Breast epithelium (tissue), 4 donors: ENCODE measurements around the gene POLG. TPM values are rescaled to one million over a fixed set of nuclear protein-coding genes. Genes with fewer than 3 reads are reported as not detected.

Experiments
- DNase-seq, 2 donors: peaks; one replicate each; pipeline ENCODE4 v3.0.0-alpha.2; 2019; ENCODE audit warnings: low spot score in 2 of 2
- H3K27ac ChIP-seq, 2 donors: fragments of 200-600 bp; sonication (generic) in 1 of 2; one replicate each; pipeline ENCODE4 v1.5.1; 2016 to 2019; ENCODE audit warnings: mild to moderate bottlenecking in 1 of 2
- H3K27me3 ChIP-seq, 2 donors: fragments of 200-600 bp; sonication (generic) in 1 of 2; one replicate each; pipeline versions ENCODE4 v1.5.1 to v1.6.0; 2017 to 2019; ENCODE audit warnings: control low read depth in 1 of 2, mild to moderate bottlenecking in 1 of 2
- H3K36me3 ChIP-seq: fragments of 200-600 bp; one replicate; pipeline ENCODE4 v1.5.1; 2019
- H3K4me1 ChIP-seq, 2 donors: fragments of 200-600 bp; sonication (generic); one replicate each; pipeline ENCODE4 v1.5.1; 2016 to 2019; ENCODE audit warnings: control low read depth in 1 of 2
- H3K4me3 ChIP-seq, 3 donors: fragments of 200-600 bp; sonication (generic); 1 replicate in 2 of 3; 2 replicates in 1 of 3; pipeline ENCODE4 v1.5.1; 2016 to 2019; ENCODE audit warnings: mild to moderate bottlenecking in 3 of 3, moderate library complexity in 2 of 3
- H3K9me3 ChIP-seq, 2 donors: fragments of 200-600 bp; sonication (generic) in 1 of 2; one replicate each; pipeline ENCODE4 v1.5.1; 2016 to 2019; ENCODE audit warnings: control low read depth in 1 of 2
- POLR2A ChIP-seq: fragments of 450-650 bp; IDR thresholded peaks from one replicate; pipeline ENCODE4 v1.6.1; 2016; ENCODE audit warnings: antibody characterized with exemption, mild to moderate bottlenecking, moderate library complexity
- POLR2AphosphoS5 ChIP-seq, 3 donors: sonication (generic); formaldehyde crosslinking; IDR thresholded peaks; one replicate each; pipeline ENCODE4 v1.6.1; 2017; ENCODE audit warnings: antibody characterized with exemption in 3 of 3
- intact Hi-C: fragments of 100-400 bp; cut with DNase I; formaldehyde crosslinking; loops from one replicate; pipeline ENCODE4 v1.15.1; 2023; ENCODE audit warnings: low total_unique reads
- total RNA-seq, 3 donors: library from RNA; depleted of rRNA; stranded (reverse); fragments of >200 nt; gene quantifications; one replicate each; pipeline ENCODE4 v1.1.0, GENCODE V29; 2016
- TF ChIP-seq, protein P1 (sequence below), 3 donors: fragments of 450-650 bp; IDR thresholded peaks; one replicate each; pipeline ENCODE4 v1.5.1; 2016 to 2017; ENCODE audit warnings: antibody characterized with exemption in 3 of 3, mild to moderate bottlenecking in 3 of 3, moderate library complexity in 3 of 3

POLG gene
- total RNA-seq, 3 donors from 2014 or later = 50.6 to 59.6 (median 53.3) TPM

DNA sequence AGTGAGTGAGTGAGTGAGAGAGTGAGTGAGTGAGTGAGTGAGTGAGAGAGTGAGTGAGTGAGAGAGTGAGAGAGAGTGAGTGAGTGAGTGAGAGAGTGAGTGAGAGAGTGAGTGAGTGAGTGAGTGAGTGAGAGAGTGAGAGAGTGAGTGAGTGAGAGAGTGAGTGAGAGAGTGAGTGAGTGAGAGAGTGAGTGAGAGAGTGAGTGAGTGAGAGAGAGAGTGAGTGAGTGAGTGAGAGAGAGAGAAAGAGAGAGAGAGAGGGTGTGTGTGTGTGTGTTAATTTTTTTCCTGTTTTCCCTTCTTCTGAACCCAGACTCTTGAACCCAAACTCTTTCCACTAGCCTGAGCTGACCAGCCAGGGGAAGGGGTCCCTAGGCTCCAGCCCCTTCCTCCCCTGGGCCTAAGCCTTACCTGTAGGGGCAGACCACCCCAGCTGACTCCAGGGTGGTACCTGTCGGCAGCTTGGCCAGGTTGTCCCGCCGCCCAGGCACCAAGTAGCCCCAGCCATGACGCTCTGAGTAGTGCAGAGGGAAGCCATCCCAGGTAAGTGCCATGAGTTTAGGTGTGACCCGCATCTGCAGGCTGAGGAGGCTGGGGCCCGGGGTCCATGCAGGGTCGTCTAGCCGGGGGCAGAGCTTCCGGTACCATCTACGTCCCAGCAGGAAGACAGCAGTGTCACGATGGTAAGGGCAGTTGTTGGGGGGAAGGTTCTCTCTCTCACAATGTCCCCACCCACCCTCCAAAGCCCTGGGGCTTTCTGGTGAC lies 9.4 kb downstream of the POLG start:
- Histone ChIP-seq H3K4me1 (no peaks in the 10 kb centered on the region), H3K36me3 (peaks cover 10% of the 10 kb centered on the region), H3K27me3 (no peaks in the 10 kb centered on the region), H3K27ac (no peak overlapping the region), H3K4me3 (no peak overlapping the region), H3K9me3 (no peaks in the 10 kb centered on the region)
- no peak for DNase-seq
- intact Hi-C loops = no loop called here
- TF ChIP-seq POLR2AphosphoS5 (IDR thresholded peaks at IDR 0.05) = no peak

DNA sequence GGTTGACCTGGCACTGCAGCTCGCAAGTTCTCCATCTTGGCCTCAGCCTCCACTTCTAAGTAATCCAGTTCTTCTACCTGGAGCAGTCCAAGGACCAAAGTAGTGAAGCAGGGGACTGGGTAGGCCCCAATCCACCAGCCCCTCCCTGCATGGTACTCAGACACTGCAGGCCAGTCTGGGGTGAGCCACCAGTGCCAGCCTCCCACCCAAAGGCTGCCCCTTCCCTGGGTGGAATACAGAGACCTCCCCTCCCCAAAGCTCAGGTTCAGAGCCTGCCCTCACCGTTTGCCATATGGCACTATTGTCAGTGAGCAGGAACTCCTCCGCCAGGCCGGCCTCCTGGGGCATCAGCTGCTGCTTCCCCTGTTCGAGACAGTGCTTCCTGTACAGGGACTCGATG lies 10.8 kb downstream of the POLG start:
- TF ChIP-seq POLR2A (no peak), POLR2AphosphoS5 (IDR thresholded peaks at IDR 0.05) (no peak)
- TF ChIP-seq, protein P1, sequence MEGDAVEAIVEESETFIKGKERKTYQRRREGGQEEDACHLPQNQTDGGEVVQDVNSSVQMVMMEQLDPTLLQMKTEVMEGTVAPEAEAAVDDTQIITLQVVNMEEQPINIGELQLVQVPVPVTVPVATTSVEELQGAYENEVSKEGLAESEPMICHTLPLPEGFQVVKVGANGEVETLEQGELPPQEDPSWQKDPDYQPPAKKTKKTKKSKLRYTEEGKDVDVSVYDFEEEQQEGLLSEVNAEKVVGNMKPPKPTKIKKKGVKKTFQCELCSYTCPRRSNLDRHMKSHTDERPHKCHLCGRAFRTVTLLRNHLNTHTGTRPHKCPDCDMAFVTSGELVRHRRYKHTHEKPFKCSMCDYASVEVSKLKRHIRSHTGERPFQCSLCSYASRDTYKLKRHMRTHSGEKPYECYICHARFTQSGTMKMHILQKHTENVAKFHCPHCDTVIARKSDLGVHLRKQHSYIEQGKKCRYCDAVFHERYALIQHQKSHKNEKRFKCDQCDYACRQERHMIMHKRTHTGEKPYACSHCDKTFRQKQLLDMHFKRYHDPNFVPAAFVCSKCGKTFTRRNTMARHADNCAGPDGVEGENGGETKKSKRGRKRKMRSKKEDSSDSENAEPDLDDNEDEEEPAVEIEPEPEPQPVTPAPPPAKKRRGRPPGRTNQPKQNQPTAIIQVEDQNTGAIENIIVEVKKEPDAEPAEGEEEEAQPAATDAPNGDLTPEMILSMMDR (IDR thresholded peaks at IDR 0.05) = no peak
- no peak for DNase-seq
- H3K27ac ChIP-seq = no peak overlapping the region
- H3K4me1 ChIP-seq = no peaks in the 10 kb centered on the region
- H3K36me3 ChIP-seq = peaks cover 9% of the 10 kb centered on the region
- no peak overlapping the region for H3K4me3 ChIP-seq
- intact Hi-C loops = no loop called here
- no peaks in the 10 kb centered on the region for H3K9me3 ChIP-seq
- H3K27me3 ChIP-seq = no peaks in the 10 kb centered on the region

DNA sequence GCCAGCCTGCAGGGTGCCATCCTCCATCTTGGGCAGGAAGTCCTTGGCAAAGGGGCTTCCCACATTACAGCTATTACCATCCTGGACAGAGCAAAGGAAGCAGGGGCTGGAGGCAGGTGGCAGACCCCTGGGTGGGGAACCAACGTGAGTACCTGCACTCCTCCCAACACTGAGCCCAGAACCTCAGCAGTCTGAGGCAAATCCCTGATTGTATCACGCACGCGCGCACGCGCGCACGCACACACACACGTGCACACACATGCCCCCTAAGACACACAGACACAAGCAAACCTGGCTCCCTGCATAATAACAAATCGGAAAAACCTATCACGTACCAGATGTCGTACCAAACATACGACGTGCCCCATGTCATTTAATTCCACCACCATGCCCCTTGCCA lies 11.8 kb downstream of the POLG start:
- H3K4me3 ChIP-seq = no peak overlapping the region
- peaks cover 18% of the 10 kb centered on the region for H3K36me3 ChIP-seq
- no peaks in the 10 kb centered on the region for H3K9me3 ChIP-seq
- H3K27me3 ChIP-seq = no peaks in the 10 kb centered on the region
- no peaks in the 10 kb centered on the region for H3K4me1 ChIP-seq
- intact Hi-C loops = no loop called here
- DNase-seq = no peak
- TF ChIP-seq, protein P1 (IDR thresholded peaks at IDR 0.05) = no peak
- TF ChIP-seq POLR2AphosphoS5 (IDR thresholded peaks at IDR 0.05) = no peak
- TF ChIP-seq POLR2A = no peak
- no peak overlapping the region for H3K27ac ChIP-seq

DNA sequence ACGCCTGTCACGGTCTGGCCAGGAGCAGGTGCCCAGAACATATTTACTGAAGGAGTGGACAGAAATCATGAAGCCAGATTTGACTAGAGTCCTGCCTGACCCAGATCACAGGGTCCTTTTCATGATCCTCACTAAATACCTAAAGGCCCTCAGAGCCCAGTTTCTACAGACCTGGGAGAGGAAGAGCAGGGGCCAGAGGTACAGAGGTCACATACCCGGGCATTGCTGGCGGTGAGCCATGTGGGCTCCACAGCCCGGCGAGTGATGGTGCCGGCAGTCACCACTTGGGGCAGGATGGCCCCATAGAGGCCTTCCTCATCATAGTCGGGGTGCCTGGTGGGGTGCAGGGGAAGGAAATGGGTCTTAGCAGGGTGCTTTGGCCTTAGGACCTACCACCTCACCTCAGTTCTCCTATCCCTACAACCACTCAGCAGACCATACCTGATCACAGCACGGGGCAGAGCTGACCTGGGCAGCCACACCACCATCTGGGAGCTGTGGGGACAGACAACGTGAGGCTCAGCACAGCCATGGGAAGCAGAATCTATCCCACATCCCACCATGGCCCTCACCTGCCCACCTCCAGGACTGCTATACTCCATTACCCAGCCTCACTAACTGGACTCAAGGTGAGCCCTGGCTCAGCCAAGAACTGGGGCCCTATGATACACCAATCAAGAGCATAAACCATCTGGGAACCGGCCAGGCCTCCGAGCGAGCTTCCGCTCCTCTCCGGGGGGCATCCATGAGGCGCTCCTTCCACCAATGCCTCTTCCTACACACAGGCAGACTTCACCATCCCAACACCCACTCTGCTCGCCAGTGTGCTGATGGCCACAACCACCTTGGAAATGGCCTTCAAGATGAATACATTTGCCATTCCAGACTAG lies 12.9 kb downstream of the POLG start:
- TF ChIP-seq, protein P1 (IDR thresholded peaks at IDR 0.05) = no peak
- no peak for TF ChIP-seq POLR2A
- TF ChIP-seq POLR2AphosphoS5 (IDR thresholded peaks at IDR 0.05) = no peak
- Histone ChIP-seq H3K4me1 (no peaks in the 10 kb centered on the region), H3K27me3 (no peaks in the 10 kb centered on the region), H3K9me3 (no peaks in the 10 kb centered on the region), H3K36me3 (peaks cover 26% of the 10 kb centered on the region), H3K27ac (no peak overlapping the region), H3K4me3 (no peak overlapping the region)
- intact Hi-C loops = no loop called here
- no peak for DNase-seq

DNA sequence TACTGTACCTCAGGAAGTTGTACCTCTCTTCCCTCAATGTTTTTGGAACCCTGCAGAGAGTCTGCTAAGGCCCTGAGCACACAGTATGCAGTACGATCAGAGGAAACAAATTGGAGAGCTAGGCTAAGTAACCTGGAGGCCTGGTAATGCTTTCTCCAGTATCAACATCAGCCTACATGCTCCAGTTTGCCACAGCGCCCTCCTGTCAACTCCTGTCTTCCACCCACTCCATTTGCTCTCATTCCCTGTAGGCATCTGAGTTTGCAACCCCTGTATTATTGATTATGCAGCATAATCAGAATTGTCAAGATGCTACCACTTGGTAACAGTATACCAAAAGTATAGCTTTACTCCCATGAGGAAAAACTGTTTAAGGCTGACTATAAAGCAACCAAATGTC lies 14.4 kb downstream of the POLG start:
- no peak for TF ChIP-seq POLR2AphosphoS5 (IDR thresholded peaks at IDR 0.05)
- Histone ChIP-seq H3K36me3 (peaks cover 36% of the 10 kb centered on the region), H3K9me3 (no peaks in the 10 kb centered on the region), H3K4me1 (no peaks in the 10 kb centered on the region), H3K27ac (no peak overlapping the region), H3K4me3 (no peak overlapping the region), H3K27me3 (no peaks in the 10 kb centered on the region)
- intact Hi-C loops = no loop called here
- DNase-seq = no peak

DNA sequence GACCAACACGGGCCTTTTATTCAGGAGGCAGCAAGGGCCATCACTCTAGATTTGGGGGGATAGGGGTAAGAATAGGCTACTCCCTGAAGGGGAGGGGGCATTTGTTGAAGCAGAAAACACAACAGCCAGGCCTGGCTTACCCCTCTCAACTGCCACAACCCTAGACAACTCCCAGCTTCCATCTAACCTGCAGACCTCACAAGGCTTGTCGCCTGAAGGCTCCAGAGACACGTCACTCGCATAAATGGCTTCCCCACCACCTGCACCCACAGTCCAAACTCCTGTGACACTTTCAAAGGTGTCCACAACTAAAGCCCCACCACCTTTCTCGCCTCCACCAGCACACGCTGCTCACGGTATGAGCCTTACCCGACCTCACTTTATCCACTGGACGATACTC lies 14.9 kb downstream of the POLG start:
- H3K4me1 ChIP-seq = no peaks in the 10 kb centered on the region
- H3K27ac ChIP-seq = no peak overlapping the region
- no peak for TF ChIP-seq POLR2AphosphoS5 (IDR thresholded peaks at IDR 0.05)
- no peak for TF ChIP-seq POLR2A
- TF ChIP-seq, protein P1 (IDR thresholded peaks at IDR 0.05) = no peak
- no peak overlapping the region for H3K4me3 ChIP-seq
- H3K9me3 ChIP-seq = no peaks in the 10 kb centered on the region
- intact Hi-C loops = no loop called here
- DNase-seq = no peak
- H3K27me3 ChIP-seq = no peaks in the 10 kb centered on the region
- H3K36me3 ChIP-seq = peaks cover 36% of the 10 kb centered on the region
